Skeletal muscle tissue (tissue), 4 donors: ENCODE results near the gene INPP4B. TPM values are rescaled to one million over a fixed set of nuclear protein-coding genes. Genes with fewer than 3 reads are reported as not detected.
A peak's percentile ranks its signal among the peaks of the same experiment; 100 is the strongest.

Source experiments
- H3K27ac ChIP-seq: one replicate; pipeline ENCODE4 v1.7.0; 2013; ENCODE audit warnings: mild to moderate bottlenecking, low read depth, low read length, inconsistent platforms
- H3K27me3 ChIP-seq, 3 donors: one replicate each; pipeline ENCODE4 v1.7.0; 2013; ENCODE audit warnings: low read length in 3 of 3; ENCODE audit not compliant: control insufficient read depth in 3 of 3, insufficient read depth in 3 of 3
- H3K36me3 ChIP-seq, 3 donors: one replicate each; pipeline ENCODE4 v1.7.0; 2013; ENCODE audit warnings: low read length in 3 of 3; ENCODE audit not compliant: control insufficient read depth in 3 of 3, insufficient read depth in 3 of 3
- H3K4me1 ChIP-seq, 3 donors: one replicate each; pipeline ENCODE4 v1.7.0; 2013; ENCODE audit warnings: low read length in 3 of 3, mild to moderate bottlenecking in 3 of 3; ENCODE audit not compliant: control insufficient read depth in 3 of 3, insufficient read depth in 3 of 3
- H3K4me3 ChIP-seq, 3 donors: one replicate each; pipeline ENCODE4 v1.7.0; 2013; ENCODE audit warnings: low read length in 3 of 3
- H3K9ac ChIP-seq, 3 donors: one replicate each; pipeline ENCODE4 v1.7.0; 2013; ENCODE audit warnings: low read length in 3 of 3, mild to moderate bottlenecking in 3 of 3, moderate library complexity in 2 of 3, low read depth in 1 of 3
- H3K9me3 ChIP-seq, 3 donors: one replicate each; pipeline ENCODE4 v1.7.0; 2013; ENCODE audit warnings: low read length in 3 of 3; ENCODE audit not compliant: control insufficient read depth in 3 of 3
- total RNA-seq: library from RNA; depleted of rRNA; stranded (reverse); fragments of >200 nt; gene quantifications from one replicate; pipeline ENCODE4 v1.2.3, GENCODE V29; 2014
- donor health status: Osteomylitis.

Gene INPP4B
- total RNA-seq, 1 donor from 2014 or later = 52.7 TPM

DNA sequence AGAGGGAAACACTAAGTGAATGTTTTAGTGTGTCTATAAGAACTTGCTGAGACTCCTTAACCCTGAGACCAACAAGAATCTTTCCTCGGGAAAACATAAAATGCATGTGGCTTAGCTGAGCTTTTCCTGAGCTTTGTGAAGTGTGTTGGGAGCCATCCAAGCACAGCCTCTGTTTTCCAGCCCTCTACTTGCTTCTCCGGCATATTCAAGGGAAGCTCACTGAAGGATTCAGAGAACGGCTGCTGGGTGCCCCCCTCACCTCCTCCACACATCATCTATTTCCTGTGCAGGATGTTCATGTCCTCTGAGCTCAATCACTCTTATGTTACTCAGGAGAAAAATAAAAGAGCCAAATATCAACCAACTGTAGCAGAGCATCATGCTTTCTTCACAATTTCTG lies 717.6 kb downstream of the INPP4B start:
- Histone ChIP-seq H3K27ac (peak overlapping the region; percentile 13), H3K9me3 (no peaks in the 10 kb centered on the region), H3K36me3 (no peaks in the 10 kb centered on the region), H3K4me3 (no peak overlapping the region), H3K9ac (no peak overlapping the region), H3K27me3 (no peaks in the 10 kb centered on the region), H3K4me1 (peaks cover 0 to 3% (median 2%) of the 10 kb centered on the region in 3 donors)

GRCh38 chr4:142126890-142127497 lies 719.1 kb downstream of the INPP4B start:
- Histone ChIP-seq H3K4me1 (peaks cover 0 to 3% (median 0%) of the 10 kb centered on the region in 3 donors), H3K27ac (no peak overlapping the region), H3K9ac (no peak overlapping the region), H3K9me3 (no peaks in the 10 kb centered on the region), H3K36me3 (peaks cover 0 to 4% (median 0%) of the 10 kb centered on the region in 3 donors), H3K27me3 (no peaks in the 10 kb centered on the region), H3K4me3 (no peak overlapping the region)

GRCh38 chr4:142124874-142125273 lies 721.2 kb downstream of the INPP4B start:
- Histone ChIP-seq H3K27me3 (no peaks in the 10 kb centered on the region), H3K9me3 (no peaks in the 10 kb centered on the region), H3K4me1 (peaks cover 0 to 3% (median 0%) of the 10 kb centered on the region in 3 donors), H3K9ac (no peak overlapping the region), H3K27ac (no peak overlapping the region), H3K4me3 (no peak overlapping the region), H3K36me3 (peaks cover 0 to 6% (median 4%) of the 10 kb centered on the region in 3 donors)

DNA sequence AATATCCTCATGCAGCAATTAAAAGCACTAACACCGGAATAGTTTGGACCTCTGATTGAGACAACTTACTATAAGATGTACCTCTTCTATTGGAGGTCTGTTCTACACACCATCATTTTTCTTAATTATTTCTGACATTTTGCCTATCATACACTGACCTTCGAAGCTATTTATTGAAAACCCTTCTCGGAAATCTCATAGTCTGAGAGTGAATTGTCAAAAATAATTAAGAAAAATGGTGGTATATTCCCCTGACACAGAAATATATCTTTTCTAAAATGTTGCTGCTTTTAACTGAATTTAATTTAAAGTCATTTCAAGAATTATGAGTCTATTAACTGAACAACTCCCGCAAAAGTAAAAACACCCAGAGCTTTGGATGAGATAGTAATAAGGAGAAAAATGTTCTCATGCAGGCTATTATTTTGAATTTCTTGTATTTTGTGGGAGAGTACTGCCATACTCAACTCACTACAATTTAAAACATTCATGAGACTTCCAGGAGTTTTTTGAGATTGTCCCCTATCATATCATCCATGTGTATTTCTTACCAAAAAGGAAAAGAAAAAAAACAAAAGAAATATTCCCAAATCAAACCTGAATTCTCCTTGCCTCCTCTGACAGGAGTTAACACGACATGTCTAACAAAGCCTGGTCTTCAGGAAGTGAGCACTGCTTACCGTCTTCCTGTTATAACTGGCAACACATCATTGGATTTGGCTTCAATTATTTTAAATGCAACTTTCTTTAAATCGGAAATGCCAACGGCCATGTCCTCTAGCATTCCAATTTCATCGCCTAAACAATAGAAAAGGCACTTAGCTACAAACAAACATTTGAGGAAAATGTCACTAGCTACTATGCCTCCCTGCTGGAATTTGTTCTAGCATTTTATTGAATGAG lies 724.4 kb downstream of the INPP4B start:
- Histone ChIP-seq H3K9me3 (no peaks in the 10 kb centered on the region), H3K27ac (no peak overlapping the region), H3K9ac (no peak overlapping the region), H3K4me3 (no peak overlapping the region), H3K36me3 (peaks cover 0 to 9% (median 4%) of the 10 kb centered on the region in 3 donors), H3K4me1 (no peaks in the 10 kb centered on the region), H3K27me3 (no peaks in the 10 kb centered on the region)

GRCh38 chr4:142120921-142121320 lies 725.2 kb downstream of the INPP4B start:
- peaks cover 0 to 9% (median 4%) of the 10 kb centered on the region in 3 donors for H3K36me3 ChIP-seq
- H3K4me1 ChIP-seq = no peaks in the 10 kb centered on the region
- no peak overlapping the region for H3K4me3 ChIP-seq
- no peaks in the 10 kb centered on the region for H3K9me3 ChIP-seq
- H3K27ac ChIP-seq = no peak overlapping the region
- no peaks in the 10 kb centered on the region for H3K27me3 ChIP-seq
- H3K9ac ChIP-seq = no peak overlapping the region

- Histone ChIP-seq H3K4me1 (no peaks in the 10 kb centered on the region), H3K9me3 (no peaks in the 10 kb centered on the region), H3K4me3 (no peak overlapping the region), H3K27ac (no peak overlapping the region), H3K36me3 (peaks cover 0 to 3% (median 0%) of the 10 kb centered on the region in 3 donors), H3K9ac (no peak overlapping the region), H3K27me3 (no peaks in the 10 kb centered on the region)
Measured at GRCh38 chr4:142112451-142112850, 733.6 kb downstream of the INPP4B start.

GRCh38 chr4:142110136-142110535 lies 736.0 kb downstream of the INPP4B start:
- H3K9me3 ChIP-seq = no peaks in the 10 kb centered on the region
- no peak overlapping the region for H3K4me3 ChIP-seq
- no peak overlapping the region for H3K9ac ChIP-seq
- no peaks in the 10 kb centered on the region for H3K4me1 ChIP-seq
- no peaks in the 10 kb centered on the region for H3K27me3 ChIP-seq
- H3K36me3 ChIP-seq = peaks cover 0 to 3% (median 0%) of the 10 kb centered on the region in 3 donors
- H3K27ac ChIP-seq = no peak overlapping the region

- H3K9ac ChIP-seq = no peak overlapping the region
- peaks cover 0 to 4% (median 0%) of the 10 kb centered on the region in 3 donors for H3K4me1 ChIP-seq
- no peak overlapping the region for H3K27ac ChIP-seq
- H3K9me3 ChIP-seq = no peaks in the 10 kb centered on the region
- no peaks in the 10 kb centered on the region for H3K36me3 ChIP-seq
- H3K27me3 ChIP-seq = no peaks in the 10 kb centered on the region
- H3K4me3 ChIP-seq = no peak overlapping the region
Measured at GRCh38 chr4:142104041-142104440, 742.1 kb downstream of the INPP4B start.

DNA sequence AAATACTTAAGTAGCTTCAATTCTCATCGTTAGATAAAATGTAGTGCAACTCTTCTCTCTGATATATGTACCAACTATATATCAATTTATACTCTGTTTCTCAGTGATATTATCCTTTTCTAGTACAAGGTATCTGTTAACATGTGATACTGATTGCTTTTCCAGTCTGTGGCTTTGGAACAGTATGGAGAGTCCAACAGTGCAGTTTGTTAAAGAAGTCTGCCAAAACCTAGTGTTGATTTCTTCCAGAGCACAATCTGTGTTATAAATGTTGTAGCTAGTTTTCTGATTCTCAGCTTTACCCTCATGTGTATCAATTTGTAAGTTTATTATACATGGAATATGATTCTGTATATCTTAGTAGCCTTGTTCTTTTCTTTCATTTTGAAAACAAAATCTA lies 744.7 kb downstream of the INPP4B start:
- H3K27ac ChIP-seq = no peak overlapping the region
- no peak overlapping the region for H3K9ac ChIP-seq
- no peaks in the 10 kb centered on the region for H3K27me3 ChIP-seq
- H3K9me3 ChIP-seq = no peaks in the 10 kb centered on the region
- peaks cover 0 to 4% (median 0%) of the 10 kb centered on the region in 3 donors for H3K4me1 ChIP-seq
- no peaks in the 10 kb centered on the region for H3K36me3 ChIP-seq
- H3K4me3 ChIP-seq = no peak overlapping the region

DNA sequence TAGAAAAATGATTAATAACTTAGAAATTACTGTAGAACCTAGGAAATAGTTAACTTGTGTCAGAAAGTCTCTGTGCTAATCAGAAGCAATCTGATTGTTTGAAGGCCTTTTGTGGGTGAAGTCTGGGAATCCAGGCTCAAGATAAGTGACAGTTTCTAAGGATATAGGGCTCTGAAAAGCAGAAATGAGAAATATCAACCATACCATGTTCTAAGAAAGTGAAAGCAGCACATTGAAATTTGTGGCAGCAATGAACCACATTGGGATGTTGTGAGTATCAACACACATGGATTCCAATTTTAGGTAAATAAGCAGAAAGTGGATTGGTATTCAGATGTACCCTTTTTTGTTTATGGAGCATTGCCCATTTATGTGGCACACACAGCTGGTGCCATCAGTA lies 745.2 kb downstream of the INPP4B start:
- Histone ChIP-seq H3K27me3 (no peaks in the 10 kb centered on the region), H3K27ac (no peak overlapping the region), H3K9ac (no peak overlapping the region), H3K36me3 (no peaks in the 10 kb centered on the region), H3K4me3 (no peak overlapping the region), H3K4me1 (peaks cover 0 to 4% (median 0%) of the 10 kb centered on the region in 3 donors), H3K9me3 (no peaks in the 10 kb centered on the region)
